Right lobe of liver (tissue), 6 donors: Measurements from ENCODE around the gene KANSL1L. TPM values are rescaled to one million over a fixed set of nuclear protein-coding genes. Genes with fewer than 3 reads are reported as not detected.
"Not testable (repeated sequence)": the region's sequence is repeated elsewhere in the genome, so short reads cannot be mapped to it uniquely, and the experiment has no call there.

ENCODE experiments used
- ATAC-seq, 4 donors: fragments of 200-7000 bp; cut with Tn5 transposase; one replicate each; pipeline ENCODE4 v1.9.1; 2020; ENCODE audit warnings: mild to moderate bottlenecking in 4 of 4, moderate library complexity in 4 of 4
- DNase-seq, 3 donors: peaks; one replicate each; pipeline ENCODE4 v3.0.0-alpha.2; 2020
- H3K27ac ChIP-seq, 3 donors: fragments of 200-600 bp; one replicate each; pipeline ENCODE4 v1.8.0; 2022
- H3K27me3 ChIP-seq, 2 donors: fragments of 200-600 bp; one replicate each; pipeline ENCODE4 v1.8.0; 2022
- H3K36me3 ChIP-seq, 4 donors: fragments of 200-600 bp; sonication (generic) in 1 of 4; one replicate each; pipeline versions ENCODE4 v1.5.1 to v1.8.0; 2017 to 2022; ENCODE audit warnings: control low read depth in 1 of 4
- H3K4me1 ChIP-seq, 4 donors: fragments of 200-600 bp; sonication (generic) in 1 of 4; one replicate each; pipeline versions ENCODE4 v1.5.1 to v1.8.0; 2017 to 2022; ENCODE audit warnings: control low read depth in 1 of 4
- H3K4me3 ChIP-seq, 3 donors: fragments of 200-600 bp; one replicate each; pipeline ENCODE4 v1.8.0; 2022
- H3K9me3 ChIP-seq, 4 donors: fragments of 200-600 bp; sonication (generic) in 1 of 4; one replicate each; pipeline versions ENCODE4 v1.5.1 to v1.8.0; 2017 to 2022; ENCODE audit warnings: control low read depth in 1 of 4
- CTCF ChIP-seq, 4 donors: fragments of 200-600 bp in 3 of 4; fragments of 450-650 bp in 1 of 4; IDR thresholded peaks; one replicate each; pipeline versions ENCODE4 v1.5.1 to v1.8.0; 2016 to 2022; ENCODE audit warnings: antibody characterized with exemption in 4 of 4, mild to moderate bottlenecking in 2 of 4
- POLR2A ChIP-seq: fragments of 450-650 bp; IDR thresholded peaks from one replicate; pipeline ENCODE4 v1.6.1; 2017; ENCODE audit warnings: antibody characterized with exemption, mild to moderate bottlenecking
- WGBS: methylation state at CpG from one replicate; pipeline ENCODE4 v1.1.6; 2018; ENCODE audit warnings: low coverage, low lambda C conversion rate; ENCODE audit not compliant: insufficient coverage; ENCODE audit errors: missing lambda C conversion rate; 5-methylcytosine and 5-hydroxymethylcytosine counted together
- intact Hi-C, 2 donors: fragments of 100-400 bp; cut with DNase I; formaldehyde crosslinking; loops; one replicate each; pipeline versions ENCODE4 v1.11.2 to v1.14.1; 2022
- total RNA-seq, 6 experiments: library from RNA; depleted of rRNA in 2 of 6; stranded (reverse); fragments of >200 nt in 2 of 6; fragmentation: NEBNext Ultra II Directional in 3 of 6; extraction: Animal tissue kit (Norgen Biotek cat#: 25700) in 3 of 6; gene quantifications; one replicate each; pipeline versions ENCODE4 v1.1.0 to v1.2.4, GENCODE V29; 2016 to 2023
- donor health status: DM: no; HTN: yes; CAD: no.
- donor health status: DM: no; HTN: no; CAD: no.
- donor health status: DM: no; HTN: no; CAD: no.
- donor health status: DM: no; HTN: yes; CAD: no.
- donor health status: DM: no; HTN: yes; CAD: no.

KANSL1L gene
- total RNA-seq, 6 experiments from 2014 or later, result 7.1 to 19.1 (median 11.1) TPM

GRCh38 chr2:210180477-210180876 is 9.3 kb upstream of the KANSL1L start:
- WGBS, result 96% methylated on average over 1 of the region's 1 CpG
- Histone ChIP-seq H3K36me3 (no peaks in the 10 kb centered on the region), H3K27ac (no peak overlapping the region), H3K4me3 (no peak overlapping the region), H3K9me3 (no peaks in the 10 kb centered on the region), H3K4me1 (no peaks in the 10 kb centered on the region), H3K27me3 (no peaks in the 10 kb centered on the region)
- no peak for ATAC-seq
- TF ChIP-seq POLR2A, result no peak
- TF ChIP-seq CTCF (IDR thresholded peaks at IDR 0.05), result no peak
- no peak for DNase-seq
- intact Hi-C loops, result no loop called here

GRCh38 chr2:210179351-210179990 is 8.3 kb upstream of the KANSL1L start:
- intact Hi-C loops, result no loop called here

GRCh38 chr2:210177769-210178168 is 6.6 kb upstream of the KANSL1L start:
- Histone ChIP-seq H3K36me3 (no peaks in the 10 kb centered on the region), H3K9me3 (no peaks in the 10 kb centered on the region), H3K4me3 (no peak overlapping the region), H3K27ac (no peak overlapping the region), H3K4me1 (peaks cover 0 to 3% (median 0%) of the 10 kb centered on the region in 4 donors), H3K27me3 (no peaks in the 10 kb centered on the region)
- intact Hi-C loops, result no loop called here
- no peak for ATAC-seq
- no peak for TF ChIP-seq CTCF (IDR thresholded peaks at IDR 0.05)
- TF ChIP-seq POLR2A, result no peak
- 92% methylated on average over 1 of the region's 1 CpG for WGBS
- no peak for DNase-seq

More at GRCh38 chr2:210179351-210179990, 8.3 kb upstream of the KANSL1L start:
- Histone ChIP-seq H3K4me3 (no peak overlapping the region), H3K4me1 (no peaks in the 10 kb centered on the region), H3K9me3 (no peaks in the 10 kb centered on the region), H3K27me3 (no peaks in the 10 kb centered on the region), H3K27ac (no peak overlapping the region), H3K36me3 (no peaks in the 10 kb centered on the region)
- no peak for DNase-seq
- ATAC-seq, result no peak
- no peak for TF ChIP-seq CTCF (IDR thresholded peaks at IDR 0.05)
- TF ChIP-seq POLR2A, result no peak

GRCh38 chr2:210177115-210177514 is 5.9 kb upstream of the KANSL1L start:
- ATAC-seq, H3K36me3 ChIP-seq, DNase-seq, H3K27ac ChIP-seq, H3K4me3 ChIP-seq, H3K27me3 ChIP-seq, H3K4me1 ChIP-seq, intact Hi-C loops, H3K9me3 ChIP-seq: not testable (repeated sequence)
- WGBS, result 91% methylated on average over 1 of the region's 1 CpG

- Histone ChIP-seq H3K27me3 (no peaks in the 10 kb centered on the region), H3K4me3 (no peak overlapping the region), H3K9me3 (no peaks in the 10 kb centered on the region), H3K36me3 (no peaks in the 10 kb centered on the region), H3K27ac (no peak overlapping the region), H3K4me1 (peaks cover 0 to 3% (median 0%) of the 10 kb centered on the region in 4 donors)
- no peak for DNase-seq
- ATAC-seq, result no peak
- TF ChIP-seq POLR2A, result no peak
- intact Hi-C loops, result no loop called here
These were observed 2.9 kb upstream of the KANSL1L start for GRCh38 chr2:210174086-210174485.

- peak overlapping the region; percentile 53 to 83 (median 77) for H3K4me3 ChIP-seq
- intact Hi-C loops, result no loop called here
- ATAC-seq (no peak), DNase-seq (no peak)
- TF ChIP-seq POLR2A, result no peak
- TF ChIP-seq CTCF (IDR thresholded peaks at IDR 0.05), result no peak
- no peaks in the 10 kb centered on the region for H3K36me3 ChIP-seq
- 8% methylated on average over 8 of the region's 8 CpGs for whole genome bisulfite sequencing
- H3K9me3 ChIP-seq, result no peaks in the 10 kb centered on the region
- H3K4me1 ChIP-seq, result peaks cover 0 to 19% (median 4%) of the 10 kb centered on the region in 4 donors
- H3K27me3 ChIP-seq, result no peaks in the 10 kb centered on the region
- peak overlapping the region; percentile 99 for H3K27ac ChIP-seq
These were observed 988 bp upstream of the KANSL1L start for GRCh38 chr2:210172219-210172575.
